HEK293 (cell line): ENCODE measurements around the gene SPON1.

Source experiments
- CTCF ChIA-PET: fragments of 350-600 bp; formaldehyde crosslinking; extraction: SDS; loops from one replicate; lab custom pipeline; 2021; ENCODE audit warnings: antibody characterized with exemption; lab: Yijun Ruan, JAX
- POLR2A ChIA-PET: fragments of 300-600 bp; formaldehyde crosslinking; extraction: SDS; loops from one replicate; lab custom pipeline; 2020; ENCODE audit warnings: antibody characterized with exemption, inconsistent platforms; lab: Yijun Ruan, JAX
- H3K27ac ChIP-seq: fragments of 200-500 bp; sonication (Bioruptor generic); 2 replicates; pipeline ENCODE4 v1.5.1; 2014; ENCODE audit warnings: low read depth, low read length, control low read depth, inconsistent platforms; ENCODE audit errors: extremely low read depth
- H3K36me3 ChIP-seq, 2 experiments: fragments of 200-500 bp in 1 of 2; sonication (Bioruptor generic) in 1 of 2; 1 replicate in 1 of 2; 2 replicates in 1 of 2; pipeline ENCODE4 v1.5.1; 2014 to 2017; ENCODE audit warnings: inconsistent platforms in 2 of 2, low read length in 2 of 2; ENCODE audit not compliant: control insufficient read depth in 2 of 2, insufficient read depth in 1 of 2
- H3K4me1 ChIP-seq: fragments of 200-500 bp; sonication (Bioruptor generic); 2 replicates; pipeline ENCODE4 v1.5.1; 2014; ENCODE audit warnings: mild to moderate bottlenecking, low read length, inconsistent platforms; ENCODE audit not compliant: control insufficient read depth, insufficient read depth
- H3K4me3 ChIP-seq: 2 replicates; pipeline ENCODE4 v1.5.1; 2011; ENCODE audit warnings: low read depth, mild to moderate bottlenecking, control low read depth, low read length, moderate library complexity
- H3K9me3 ChIP-seq: fragments of 200-500 bp; sonication (Bioruptor generic); 2 replicates; pipeline ENCODE4 v1.5.1; 2014; ENCODE audit warnings: low read depth, low read length, inconsistent platforms; ENCODE audit not compliant: control insufficient read depth, insufficient read depth
- CTCF ChIP-seq: fragments of 450-650 bp; formaldehyde crosslinking; IDR thresholded peaks from 2 replicates; pipeline ENCODE4 v1.5.1; 2016; ENCODE audit warnings: missing biosample characterization, missing genetic modification characterization
- ELK4 ChIP-seq: IDR thresholded peaks from 2 replicates; pipeline ENCODE4 v1.6.1; 2011; ENCODE audit warnings: mild to moderate bottlenecking, low read depth, low read length, borderline replicate concordance
- HOXD13 ChIP-seq: sonication (generic); formaldehyde crosslinking; IDR thresholded peaks from 2 replicates; pipeline ENCODE4 v1.8.0; 2022; ENCODE audit warnings: missing genetic modification reagents, borderline replicate concordance
- KLF10 ChIP-seq: fragments of 450-650 bp; IDR thresholded peaks from 2 replicates; pipeline ENCODE4 v1.5.1; 2018; ENCODE audit warnings: missing biosample characterization, mild to moderate bottlenecking, missing genetic modification characterization
- RBAK ChIP-seq: fragments of 450-650 bp; formaldehyde crosslinking; IDR thresholded peaks from 2 replicates; pipeline ENCODE4 v1.5.1; 2016; ENCODE audit warnings: missing biosample characterization, missing genetic modification characterization
- REST ChIP-seq: fragments of 450-650 bp; formaldehyde crosslinking; IDR thresholded peaks from 2 replicates; pipeline ENCODE4 v1.5.1; 2016; ENCODE audit warnings: missing biosample characterization, missing genetic modification characterization
- SALL2 ChIP-seq: fragments of 450-650 bp; formaldehyde crosslinking; IDR thresholded peaks from 2 replicates; pipeline ENCODE4 v1.5.0; 2017; ENCODE audit warnings: missing biosample characterization, mild to moderate bottlenecking, missing genetic modification characterization, borderline replicate concordance
- SETDB1 ChIP-seq: IDR thresholded peaks from one replicate; pipeline ENCODE4 v1.6.1; 2017; ENCODE audit warnings: mild to moderate bottlenecking, low read length, moderate library complexity, mixed read lengths; ENCODE audit not compliant: insufficient read length
- ZBTB10 ChIP-seq: fragments of 450-650 bp; formaldehyde crosslinking; IDR thresholded peaks from 2 replicates; pipeline ENCODE4 v1.5.1; 2016; ENCODE audit warnings: missing biosample characterization, missing genetic modification characterization
- ZNF114 ChIP-seq: fragments of 450-650 bp; formaldehyde crosslinking; IDR thresholded peaks from 2 replicates; pipeline ENCODE4 v1.5.0; 2017; ENCODE audit warnings: missing biosample characterization, missing genetic modification characterization
- ZNF221 ChIP-seq: fragments of 450-650 bp; formaldehyde crosslinking; IDR thresholded peaks from 2 replicates; pipeline ENCODE4 v1.5.1; 2017; ENCODE audit warnings: missing biosample characterization, missing genetic modification characterization, borderline replicate concordance
- ZNF362 ChIP-seq: fragments of 450-650 bp; formaldehyde crosslinking; IDR thresholded peaks from 2 replicates; pipeline ENCODE4 v1.5.1; 2016; ENCODE audit warnings: missing biosample characterization, missing genetic modification characterization
- ZNF423 ChIP-seq: fragments of 450-650 bp; formaldehyde crosslinking; IDR thresholded peaks from 2 replicates; pipeline ENCODE4 v1.5.1; 2016; ENCODE audit warnings: missing biosample characterization, missing genetic modification characterization
- ZNF544 ChIP-seq: fragments of 450-650 bp; formaldehyde crosslinking; IDR thresholded peaks from 2 replicates; pipeline ENCODE4 v1.5.0; 2017; ENCODE audit warnings: missing biosample characterization, missing genetic modification characterization
- ZNF624 ChIP-seq: fragments of 450-650 bp; formaldehyde crosslinking; IDR thresholded peaks from 2 replicates; pipeline ENCODE4 v1.5.1; 2017; ENCODE audit warnings: missing biosample characterization, missing genetic modification characterization
- ZNF645 ChIP-seq: fragments of 450-650 bp; formaldehyde crosslinking; IDR thresholded peaks from 2 replicates; pipeline ENCODE4; 2016; ENCODE audit warnings: missing biosample characterization, missing genetic modification characterization
- ZNF654 ChIP-seq: fragments of 450-650 bp; formaldehyde crosslinking; IDR thresholded peaks from 2 replicates; pipeline ENCODE4 v1.5.1; 2016; ENCODE audit warnings: low read depth, missing biosample characterization, missing genetic modification characterization
- ZNF768 ChIP-seq: fragments of 450-650 bp; formaldehyde crosslinking; IDR thresholded peaks from 2 replicates; pipeline ENCODE4 v1.5.1; 2018; ENCODE audit warnings: missing biosample characterization, mild to moderate bottlenecking, missing genetic modification characterization
- ZNF792 ChIP-seq: fragments of 450-650 bp; formaldehyde crosslinking; IDR thresholded peaks from 2 replicates; pipeline ENCODE4 v1.5.1; 2016; ENCODE audit warnings: missing biosample characterization, missing genetic modification characterization
- TF ChIP-seq, protein P1 (sequence below): fragments of 450-650 bp; IDR thresholded peaks from 2 replicates; pipeline ENCODE4 v1.5.1; 2018; ENCODE audit warnings: missing biosample characterization, missing genetic modification characterization

Gene SPON1

DNA sequence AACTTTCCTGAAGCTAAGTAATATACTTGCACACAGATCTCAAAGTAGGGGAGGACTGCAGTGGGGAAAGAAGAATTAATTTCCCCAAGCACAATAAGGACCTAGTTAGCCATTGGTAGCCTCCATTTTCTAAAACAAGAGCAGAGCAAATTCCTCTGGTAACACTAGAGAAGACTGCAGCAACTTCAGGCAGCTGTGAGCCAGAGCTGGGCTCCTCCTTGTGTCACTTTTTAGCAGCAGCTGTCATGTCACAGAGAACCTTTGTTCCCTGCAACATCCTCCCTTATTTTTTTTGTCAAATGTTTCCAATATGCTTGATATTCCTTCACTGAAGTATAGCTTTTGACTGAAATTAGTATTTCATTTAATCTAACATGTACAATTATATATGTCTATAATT, 342.1 kb downstream of the SPON1 start:
- Histone ChIP-seq H3K9me3 (no peaks in the 10 kb centered on the region), H3K36me3 (no peaks in the 10 kb centered on the region), H3K4me1 (no peaks in the 10 kb centered on the region), H3K27ac (no peak overlapping the region), H3K4me3 (no peak overlapping the region)
- no peak for TF ChIP-seq REST
- no peak for TF ChIP-seq RBAK (tag by site-specific recombination)
- TF ChIP-seq ZNF423: no peak
- no peak for TF ChIP-seq ZBTB10 (tag by site-specific recombination)
- TF ChIP-seq KLF10 (tag by site-specific recombination): no peak
- TF ChIP-seq ZNF544: no peak
- no peak for TF ChIP-seq ZNF362
- ChIA-PET CTCF (interaction anchor here (0.6 to 9.1 kb wide), 6 partner anchors 41 to 632 kb away, joined by 3 to 110 read pairs (median 3); no protein-coding TSS in a partner anchor), POLR2A (interaction anchor here (0.6 to 1.7 kb wide), 2 partner anchors 54 to 118 kb away, joined by 3 to 11 read pairs; no protein-coding TSS in a partner anchor)

DNA sequence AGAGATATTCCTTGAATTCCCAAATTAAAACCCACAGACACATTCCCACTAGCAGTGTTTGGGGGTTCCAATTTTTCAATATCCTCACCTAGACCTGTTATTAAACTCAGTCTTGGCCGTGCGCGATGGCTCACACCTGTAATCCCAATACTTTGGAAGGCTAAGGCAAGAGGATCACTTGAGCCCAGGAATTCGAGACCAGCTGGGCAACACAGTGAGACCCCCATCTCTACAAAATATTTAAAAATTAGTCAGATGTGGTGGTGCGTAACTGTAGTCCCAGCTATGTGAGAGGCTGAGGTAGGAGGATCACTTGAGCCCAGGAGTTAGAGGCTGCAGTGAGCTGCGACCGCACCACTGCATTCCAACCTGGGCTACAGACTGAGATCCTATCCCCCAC, 343.1 kb downstream of the SPON1 start:
- no peak overlapping the region for H3K27ac ChIP-seq
- no peak overlapping the region for H3K4me3 ChIP-seq
- H3K4me1 ChIP-seq: no peaks in the 10 kb centered on the region
- TF ChIP-seq ZNF768 (tag by site-specific recombination) (no peak), ELK4 (no peak), CTCF (tag by site-specific recombination) (no peak), ZNF645 (tag by site-specific recombination) (no peak), ZNF792 (tag by site-specific recombination) (no peak), ZNF624 (tag by site-specific recombination) (no peak), ZNF654 (tag by site-specific recombination) (no peak), SALL2 (tag by site-specific recombination) (no peak), ZNF114 (no peak), HOXD13 (CRISPR knock-in tag) (no peak), ZNF221 (tag by site-specific recombination) (no peak), SETDB1 (no peak)
- TF ChIP-seq, protein P1, sequence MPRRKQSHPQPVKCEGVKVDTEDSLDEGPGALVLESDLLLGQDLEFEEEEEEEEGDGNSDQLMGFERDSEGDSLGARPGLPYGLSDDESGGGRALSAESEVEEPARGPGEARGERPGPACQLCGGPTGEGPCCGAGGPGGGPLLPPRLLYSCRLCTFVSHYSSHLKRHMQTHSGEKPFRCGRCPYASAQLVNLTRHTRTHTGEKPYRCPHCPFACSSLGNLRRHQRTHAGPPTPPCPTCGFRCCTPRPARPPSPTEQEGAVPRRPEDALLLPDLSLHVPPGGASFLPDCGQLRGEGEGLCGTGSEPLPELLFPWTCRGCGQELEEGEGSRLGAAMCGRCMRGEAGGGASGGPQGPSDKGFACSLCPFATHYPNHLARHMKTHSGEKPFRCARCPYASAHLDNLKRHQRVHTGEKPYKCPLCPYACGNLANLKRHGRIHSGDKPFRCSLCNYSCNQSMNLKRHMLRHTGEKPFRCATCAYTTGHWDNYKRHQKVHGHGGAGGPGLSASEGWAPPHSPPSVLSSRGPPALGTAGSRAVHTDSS (tag by site-specific recombination): no peak
- no peaks in the 10 kb centered on the region for H3K9me3 ChIP-seq
- ChIA-PET CTCF (interaction anchor here (0.5 to 9.1 kb wide), 3 partner anchors 113 to 237 kb away, joined by 3 to 110 read pairs (median 99); no protein-coding TSS in a partner anchor), POLR2A (interaction anchor here (1.7 kb wide), 1 partner anchor 52 kb away, joined by 3 read pairs; no protein-coding TSS in a partner anchor)
- no peaks in the 10 kb centered on the region for H3K36me3 ChIP-seq
